ENCODE results near the gene MRGPRG. TPM values are rescaled to one million over a fixed set of nuclear protein-coding genes. Genes with fewer than 3 reads are reported as not detected.

Gene MRGPRG
- total RNA-seq, 1 donor from 2014 or later = not detected

- H3K4me3 ChIP-seq (ENCODE audit: low read depth, low read length) = no peak overlapping the region
- TF ChIP-seq CTCF (IDR thresholded peaks at IDR 0.05; ENCODE audit: insufficient read depth, low read length, severe bottlenecking) = no peak
- H3K36me3 ChIP-seq (ENCODE audit: control insufficient read depth, insufficient read depth, low read length) = no peaks in the 10 kb centered on the region
- peaks cover 7% of the 10 kb centered on the region for H3K27me3 ChIP-seq (ENCODE audit: control insufficient read depth, insufficient read depth, low read length)
- no peak for FAIRE-seq
- no peak for DNase-seq (ENCODE audit: low read depth)
Measured at GRCh38 chr11:3237119-3237518, 18.5 kb upstream of the MRGPRG start.

- no peak for FAIRE-seq
- H3K27me3 ChIP-seq (ENCODE audit: control insufficient read depth, insufficient read depth, low read length) = peaks cover 7% of the 10 kb centered on the region
- no peak for DNase-seq (ENCODE audit: low read depth)
- H3K36me3 ChIP-seq (ENCODE audit: control insufficient read depth, insufficient read depth, low read length) = no peaks in the 10 kb centered on the region
- no peak overlapping the region for H3K4me3 ChIP-seq (ENCODE audit: low read depth, low read length)
- TF ChIP-seq CTCF (IDR thresholded peaks at IDR 0.05; ENCODE audit: insufficient read depth, low read length, severe bottlenecking) = no peak
Measured at GRCh38 chr11:3234846-3235245, 16.2 kb upstream of the MRGPRG start.

GRCh38 chr11:3232956-3233355, 14.3 kb upstream of the MRGPRG start:
- Histone ChIP-seq H3K36me3 (ENCODE audit: control insufficient read depth, insufficient read depth, low read length) (no peaks in the 10 kb centered on the region), H3K4me3 (ENCODE audit: low read depth, low read length) (no peak overlapping the region), H3K27me3 (ENCODE audit: control insufficient read depth, insufficient read depth, low read length) (peaks cover 5% of the 10 kb centered on the region)
- DNase-seq (ENCODE audit: low read depth) (no peak), FAIRE-seq (no peak)
- no peak for TF ChIP-seq CTCF (IDR thresholded peaks at IDR 0.05; ENCODE audit: insufficient read depth, low read length, severe bottlenecking)

GRCh38 chr11:3231851-3232744, 13.5 kb upstream of the MRGPRG start, which contains the start of gene MRGPRE:
TSS of gene MRGPRE (minus strand) at chr11:3232417. CDS start at chr11:3228799, 3,618 bp downstream.
- Histone ChIP-seq H3K4me3 (ENCODE audit: low read depth, low read length) (no peak within 1 kb of the TSS), H3K36me3 (ENCODE audit: control insufficient read depth, insufficient read depth, low read length) (no peaks in the 10 kb centered on the region), H3K27me3 (ENCODE audit: control insufficient read depth, insufficient read depth, low read length) (peaks cover 5% of the 10 kb centered on the region)
- DNase-seq (ENCODE audit: low read depth) = no peak
- TF ChIP-seq CTCF (IDR thresholded peaks at IDR 0.05; ENCODE audit: insufficient read depth, low read length, severe bottlenecking) = no peak
- FAIRE-seq = no peak

GRCh38 chr11:3231550-3231850, 12.9 kb upstream of the MRGPRG start:
- Histone ChIP-seq H3K4me3 (ENCODE audit: low read depth, low read length) (no peak overlapping the region), H3K36me3 (ENCODE audit: control insufficient read depth, insufficient read depth, low read length) (no peaks in the 10 kb centered on the region), H3K27me3 (ENCODE audit: control insufficient read depth, insufficient read depth, low read length) (peaks cover 5% of the 10 kb centered on the region)
- TF ChIP-seq CTCF (IDR thresholded peaks at IDR 0.05; ENCODE audit: insufficient read depth, low read length, severe bottlenecking) = no peak
- DNase-seq (ENCODE audit: low read depth) (no peak), FAIRE-seq (no peak)
